K562 (cell line): ENCODE data around the gene CNOT6L. TPM values are rescaled to one million over a fixed set of nuclear protein-coding genes. Genes with fewer than 3 reads are reported as not detected.

ENCODE experiments used
- ATAC-seq: fragments of 200-7000 bp; cut with Tn5 transposase; 3 replicates; pipeline ENCODE4 v1.9.1; 2020; ENCODE audit warnings: moderate library complexity
- BruUV-seq: library from RNA; stranded (reverse); fragments of 400-500 nt; replicated peaks from 2 replicates; lab custom pipeline; 2021; lab: Mats Ljungman, UMichigan
- CTCF ChIA-PET: fragments of 300-600 bp; formaldehyde crosslinking; extraction: SDS; loops from one replicate; lab custom pipeline; 2021; ENCODE audit warnings: low intra/inter-chr PET ratio; lab: Yijun Ruan, JAX
- POLR2A ChIA-PET: fragments of 300-600, 350-650 bp; sonication (Branson Sonifier 250); formaldehyde crosslinking; extraction: SDS; loops from one replicate; lab custom pipeline; 2021; ENCODE audit warnings: antibody characterized with exemption, inconsistent platforms; lab: Yijun Ruan, JAX
- DNase-seq, 4 experiments: peaks; one replicate each; pipeline versions ENCODE4 v3.0.0 to v3.0.0-alpha.2; 2011 to 2018; ENCODE audit warnings: low spot score in 3 of 4, mixed read lengths in 3 of 4; ENCODE audit errors: extremely low read depth in 1 of 4
- FAIRE-seq: peaks from 2 replicates; lab custom pipeline; 2011; peaks lifted over from hg19 to GRCh38; lab: Jason Lieb, UNC
- H2AFZ ChIP-seq: 2 replicates; pipeline ENCODE4 v1.6.0; 2011; ENCODE audit warnings: low read depth, low read length, control low read depth, inconsistent platforms
- H3K27ac ChIP-seq: fragments of 200-600 bp; 3 replicates; pipeline ENCODE4 v1.8.0; 2011; ENCODE audit warnings: low read depth, mild to moderate bottlenecking, control low read depth, inconsistent platforms, low read length, moderate library complexity, mixed read lengths; ENCODE audit errors: extremely low read depth
- H3K27me3 ChIP-seq, 2 experiments: fragments of 300-600 bp in 1 of 2; 2 replicates in 1 of 2; 3 replicates in 1 of 2; pipeline versions ENCODE4 v1.6.0 to v1.8.0; 2011; ENCODE audit warnings: inconsistent platforms in 2 of 2, low read length in 2 of 2, mild to moderate bottlenecking in 1 of 2, mixed read lengths in 1 of 2, moderate library complexity in 1 of 2; ENCODE audit not compliant: control insufficient read depth in 2 of 2, insufficient read depth in 2 of 2
- H3K36me3 ChIP-seq: fragments of 300-600 bp; 3 replicates; pipeline ENCODE4 v1.8.0; 2011; ENCODE audit warnings: mild to moderate bottlenecking, low read length, inconsistent platforms; ENCODE audit not compliant: control insufficient read depth, insufficient read depth
- H3K4me1 ChIP-seq, 2 experiments: fragments of 200-600 bp in 1 of 2; replicated peaks in 1 of 2; 2 replicates in 1 of 2; 3 replicates in 1 of 2; pipeline versions ENCODE4 v1.5.1 to v1.8.0; 2011; ENCODE audit warnings: inconsistent platforms in 2 of 2, low read length in 2 of 2, mild to moderate bottlenecking in 1 of 2, mixed read lengths in 1 of 2, moderate library complexity in 1 of 2; ENCODE audit not compliant: control insufficient read depth in 2 of 2, insufficient read depth in 2 of 2
- H3K4me2 ChIP-seq: 2 replicates; pipeline ENCODE4 v1.6.1; 2011; ENCODE audit warnings: low read length, control low read depth, inconsistent platforms, mixed read lengths; ENCODE audit not compliant: insufficient read depth
- H3K4me3 ChIP-seq: fragments of 200-600 bp; sonication (generic), shearing (Covaris generic); 2 replicates; pipeline ENCODE4 v1.5.1; 2016; ENCODE audit warnings: control low read depth, inconsistent platforms
- H3K79me2 ChIP-seq: fragments of 200-600 bp; 3 replicates; pipeline ENCODE4 v1.8.0; 2011; ENCODE audit warnings: low read length, inconsistent platforms; ENCODE audit not compliant: control insufficient read depth, insufficient read depth
- H3K9ac ChIP-seq, 2 experiments: 2 replicates each; pipeline versions ENCODE4 v1.6.0 to v1.6.1; 2011; ENCODE audit warnings: low read depth in 2 of 2, low read length in 2 of 2, control low read depth in 1 of 2, inconsistent platforms in 1 of 2, mild to moderate bottlenecking in 1 of 2, mixed read lengths in 1 of 2; ENCODE audit not compliant: insufficient read depth in 1 of 2
- H3K9me1 ChIP-seq: one replicate; pipeline ENCODE4 v1.6.0; 2011; ENCODE audit warnings: inconsistent platforms, mild to moderate bottlenecking, low read length, moderate library complexity; ENCODE audit not compliant: control insufficient read depth, insufficient read depth
- H3K9me3 ChIP-seq: replicated peaks from 2 replicates; pipeline ENCODE4 v1.5.1; 2011; ENCODE audit warnings: low read depth, low read length, inconsistent platforms; ENCODE audit not compliant: control insufficient read depth, insufficient read depth
- H4K20me1 ChIP-seq: replicated peaks from 2 replicates; pipeline ENCODE4 v1.6.1; 2011; ENCODE audit warnings: low read length, inconsistent platforms, mixed read lengths; ENCODE audit not compliant: control insufficient read depth, insufficient read depth
- ATF7 ChIP-seq: fragments of 450-650 bp; IDR thresholded peaks from 2 replicates; pipeline ENCODE4 v1.7.1; 2014; ENCODE audit warnings: mild to moderate bottlenecking, moderate library complexity
- CREM ChIP-seq: IDR thresholded peaks from 2 replicates; pipeline ENCODE4 v1.6.1; 2014; ENCODE audit warnings: antibody characterized with exemption, low read depth
- FOSL1 ChIP-seq: fragments of 200-800 bp; sonication (Bioruptor generic); conservative IDR thresholded peaks from 2 replicates; pipeline ENCODE4 v1.6.1; 2016; ENCODE audit warnings: missing genetic modification characterization, missing compliant biosample characterization
- FOXP1 ChIP-seq: sonication (generic); formaldehyde crosslinking; IDR thresholded peaks from 2 replicates; pipeline ENCODE4 v1.8.0; 2022; ENCODE audit warnings: mild to moderate bottlenecking, missing genetic modification reagents
- GABPB1 ChIP-seq: sonication (generic); formaldehyde crosslinking; IDR thresholded peaks from 2 replicates; pipeline ENCODE4 v1.8.0; 2022; ENCODE audit warnings: mild to moderate bottlenecking, missing genetic modification reagents
- GATAD2B ChIP-seq: fragments of 450-650 bp; IDR thresholded peaks from 2 replicates; pipeline ENCODE4 v1.6.1; 2017; ENCODE audit warnings: mild to moderate bottlenecking, borderline replicate concordance
- GTF2B ChIP-seq: IDR thresholded peaks from 2 replicates; pipeline ENCODE4 v1.6.1; 2011; ENCODE audit not compliant: insufficient read length; ENCODE audit errors: extremely low read depth
- MEIS2 ChIP-seq: fragments of 450-650 bp; IDR thresholded peaks from 2 replicates; pipeline ENCODE4 v1.6.1; 2014; ENCODE audit warnings: mild to moderate bottlenecking; ENCODE audit not compliant: partially characterized antibody
- NFE2L1 ChIP-seq: fragments of 450-650 bp; IDR thresholded peaks from 2 replicates; pipeline ENCODE4 v1.6.1; 2016; ENCODE audit warnings: missing genetic modification characterization, low read depth, mild to moderate bottlenecking, missing compliant biosample characterization, moderate library complexity, borderline replicate concordance
- NR3C1 ChIP-seq: sonication (generic); formaldehyde crosslinking; IDR thresholded peaks from 2 replicates; pipeline ENCODE4 v1.8.1; 2022; ENCODE audit warnings: missing genetic modification reagents
- NR4A1 ChIP-seq, 2 experiments: fragments of 250-450 bp in 1 of 2; fragments of 450-650 bp in 1 of 2; sonication (Bioruptor Pico) in 1 of 2; IDR thresholded peaks; 2 replicates each; pipeline versions ENCODE4 v1.4.0 to v1.6.1; 2016 to 2020; ENCODE audit warnings: mild to moderate bottlenecking in 2 of 2, missing compliant biosample characterization in 1 of 2, missing genetic modification characterization in 1 of 2, moderate library complexity in 1 of 2
- POU5F1 ChIP-seq: fragments of 150-350 bp; IDR thresholded peaks from 2 replicates; pipeline ENCODE4 v1.6.1; 2014; ENCODE audit warnings: borderline replicate concordance, low read length, low read depth, mild to moderate bottlenecking; ENCODE audit not compliant: partially characterized antibody
- RB1 ChIP-seq: fragments of 450-650 bp; IDR thresholded peaks from 2 replicates; pipeline ENCODE4 v1.6.1; 2017; ENCODE audit warnings: low read depth, mild to moderate bottlenecking
- RBBP5 ChIP-seq: fragments of 200-600 bp; sonication (generic); IDR thresholded peaks from 2 replicates; pipeline ENCODE4 v1.6.1; 2012; ENCODE audit warnings: borderline replicate concordance, mild to moderate bottlenecking, low read length, control low read depth, inconsistent platforms; ENCODE audit not compliant: insufficient read depth, poor library complexity, severe bottlenecking
- RNF2 ChIP-seq: sonication (generic); IDR thresholded peaks from 2 replicates; pipeline ENCODE4 v1.6.1; 2016
- SIN3A ChIP-seq, 2 experiments: fragments of 150-350 bp in 1 of 2; IDR thresholded peaks; 2 replicates each; pipeline ENCODE4 v1.6.1; 2011 to 2016; ENCODE audit warnings: borderline replicate concordance in 2 of 2, low read depth in 2 of 2, low read length in 2 of 2, mild to moderate bottlenecking in 2 of 2, moderate library complexity in 2 of 2; ENCODE audit not compliant: control insufficient read depth in 1 of 2
- SMAD1 ChIP-seq: fragments of 150-350 bp; IDR thresholded peaks from 2 replicates; pipeline ENCODE4 v1.6.1; 2014; ENCODE audit warnings: low read length, low read depth; ENCODE audit not compliant: partially characterized antibody
- SP1 ChIP-seq: sonication (generic); formaldehyde crosslinking; IDR thresholded peaks from 2 replicates; pipeline ENCODE4 v1.8.1; 2022; ENCODE audit warnings: mild to moderate bottlenecking, missing genetic modification reagents
- TCF7L2 ChIP-seq: fragments of 150-350 bp; IDR thresholded peaks from 2 replicates; pipeline ENCODE4 v1.6.1; 2016; ENCODE audit warnings: low read depth, mild to moderate bottlenecking, low read length, moderate library complexity
- ZNF445 ChIP-seq: fragments of 250-450 bp; sonication (Bioruptor Pico); IDR thresholded peaks from 2 replicates; pipeline ENCODE4 v1.4.0; 2020; ENCODE audit warnings: low read depth, mild to moderate bottlenecking, moderate library complexity
- WGBS: fragments of 100-300 bp; shearing (Covaris generic); methylation state at CpG from one replicate; pipeline ENCODE4 v1.1.6; 2016; ENCODE audit warnings: low coverage, mixed read lengths; ENCODE audit not compliant: insufficient coverage; ENCODE audit errors: missing lambda C conversion rate; 5-methylcytosine and 5-hydroxymethylcytosine counted together
- in situ Hi-C: fragments of 300-500 bp; cut with MboI; formaldehyde crosslinking; loops from 4 replicates; pipeline ENCODE4 v1.15.0; 2018; ENCODE audit warnings: inconsistent platforms, mixed read lengths
- intact Hi-C: fragments of 100-400 bp; cut with micrococcal nuclease; formaldehyde crosslinking; loops from 2 replicates; pipeline ENCODE4 v1.14.2; 2022
- polyA plus RNA-seq, 8 experiments: library from polyadenylated mRNA; depleted of rRNA in 4 of 8; stranded (reverse) in 5 of 8; unstranded in 3 of 8; fragments of >200 nt; fragmentation: Nextera tagmentation in 2 of 8; fragmentation: Illumina TruSeq in 1 of 8; extraction: Ambion mirVana in 2 of 8; extraction: Trizol in 1 of 8; gene quantifications; 2 replicates each; pipeline versions ENCODE4 v1.2.1 to v1.2.3, GENCODE V29; 2011 to 2014; ENCODE audit warnings: inconsistent platforms in 1 of 8, missing spikeins in 1 of 8
- total RNA-seq, 7 experiments: library from RNA; depleted of rRNA in 6 of 7; stranded (reverse); fragments of >200 nt in 6 of 7; fragmentation: Illumina TruSeq in 2 of 7; extraction: Trizol in 2 of 7; gene quantifications; 2 replicates each; pipeline versions ENCODE4 v1.2.1 to v1.2.3, GENCODE V29; 2011 to 2021; ENCODE audit warnings: low replicate concordance in 1 of 7
- TF ChIP-seq, protein P1 (sequence below): sonication (generic); formaldehyde crosslinking; IDR thresholded peaks from 2 replicates; pipeline ENCODE4 v1.9.0; 2022; ENCODE audit warnings: mild to moderate bottlenecking, missing genetic modification reagents

The CNOT6L gene
- total and polyA plus RNA-seq, 9 of the 15 experiments (the other 6 are each of a cell fraction or from before 2014, with no cell fraction given) = 3.7 to 27.9 (median 6.5) TPM

DNA sequence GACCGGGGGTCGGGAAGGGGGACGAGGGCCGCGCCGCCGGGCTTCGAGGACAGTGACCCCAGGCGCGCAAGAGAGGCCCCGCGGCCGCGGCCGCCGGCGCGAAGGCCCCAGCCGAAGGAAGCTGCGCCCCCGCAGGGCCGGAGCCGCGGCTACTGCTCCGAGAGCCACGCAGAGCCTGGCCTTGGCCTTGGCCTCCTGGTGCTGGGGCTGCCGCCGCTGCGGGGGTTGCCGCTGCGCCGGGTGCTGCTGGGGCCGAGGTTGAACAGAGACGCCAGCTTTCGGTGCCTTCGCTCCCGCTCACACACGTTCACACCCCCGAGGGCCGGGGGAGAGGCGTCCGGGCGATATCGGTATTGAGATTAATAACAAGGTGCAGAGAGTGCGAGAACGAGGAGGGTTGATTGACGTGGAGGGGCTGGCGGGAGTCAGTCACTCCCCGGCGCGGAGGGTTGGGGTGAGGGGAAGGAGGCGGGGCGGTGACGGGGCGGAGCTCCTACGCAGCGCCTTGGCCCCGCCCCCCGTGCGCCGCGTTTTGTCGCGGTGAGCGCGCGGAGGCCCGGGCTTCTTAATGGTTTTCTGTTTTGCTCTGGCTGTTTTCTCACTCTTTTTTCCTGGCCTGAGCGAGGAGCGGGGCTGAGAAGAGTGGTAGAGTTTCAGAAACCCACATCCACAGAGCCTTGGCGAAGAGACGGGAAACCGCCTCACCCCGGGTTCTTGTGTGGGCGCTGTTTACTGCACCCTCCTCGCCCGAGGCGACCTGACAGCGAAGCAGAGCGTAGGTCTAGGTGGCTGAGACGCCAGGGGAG lies 878 bp upstream of the CNOT6L start:
- in situ Hi-C loops (no loop called here), intact Hi-C loops (loop anchor here (10.0 kb wide), 1 partner anchor 75 kb away; no protein-coding TSS in a partner anchor)
- peaks cover 54% of the 10 kb centered on the region for H3K79me2 ChIP-seq
- H3K27me3 ChIP-seq = no peaks in the 10 kb centered on the region
- peak; percentile 93 to 94 (median 94) for DNase-seq
- no peaks in the 10 kb centered on the region for H3K9me1 ChIP-seq
- ChIA-PET CTCF (no interaction called here), POLR2A (interaction anchor here (0.6 to 3.5 kb wide), 11 partner anchors 9 to 1290 kb away, joined by 3 to 22 read pairs (median 4); partner anchors contain the start of gene MRPL1)
- BruUV-seq = no TSS peak
- peak overlapping the region; percentile 87 for H3K4me2 ChIP-seq
- under 1% methylated on average over 46 of the region's 81 CpGs for WGBS
- ATAC-seq = peak; percentile 87
- peak overlapping the region; percentile 84 to 97 for H3K9ac ChIP-seq
- no peaks in the 10 kb centered on the region; the same call in 2 of the 3 replicates for H3K36me3 ChIP-seq
- peaks cover 6% of the 10 kb centered on the region; the same call in 1 of the 2 replicates for H4K20me1 ChIP-seq
- H3K4me3 ChIP-seq = peak overlapping the region; percentile 66
- peak overlapping the region; percentile 87 for H3K27ac ChIP-seq
- peak overlapping the region; percentile 96 for H2AFZ ChIP-seq
- peak; percentile 74 for FAIRE-seq
- no peaks in the 10 kb centered on the region for H3K9me3 ChIP-seq
- peaks cover 10 to 15% of the 10 kb centered on the region in 2 experiments; a peak in 4 of 5 replicates for H3K4me1 ChIP-seq
- TF ChIP-seq GTF2B = no peak
- TF ChIP-seq NR4A1 (CRISPR knock-in tag; IDR thresholded peaks at IDR 0.05) = 0 out of 2 replicates have a peak, but pooled peaks have one; percentile 71
- TF ChIP-seq NR4A1 (tag; IDR thresholded peaks at IDR 0.05) = no peak
- TF ChIP-seq TCF7L2 = no peak
- peak; percentile 84 for TF ChIP-seq MEIS2
- TF ChIP-seq RB1 = peak; percentile 59; the same call in 1 of the 2 replicates
- TF ChIP-seq FOXP1 = peak; percentile 64
- no peak for TF ChIP-seq NFE2L1 (tag)
- peak; percentile 62; the same call in 1 of the 2 replicates for TF ChIP-seq ATF7
- peak; percentile 70 for TF ChIP-seq GABPB1 (CRISPR knock-in tag)
- no peak for TF ChIP-seq ZNF445 (CRISPR knock-in tag)
- TF ChIP-seq RBBP5 = peak; percentile 93
- TF ChIP-seq GATAD2B = 0 out of 2 replicates have a peak, but pooled peaks have one; percentile 32
- TF ChIP-seq FOSL1 (tag) = no peak; the same call in 1 of the 2 replicates
- TF ChIP-seq RNF2 = peak; percentile 36; the same call in 1 of the 2 replicates
- TF ChIP-seq SP1 (CRISPR knock-in tag) = peak; percentile 28
- TF ChIP-seq NR3C1 = no peak
- peak in 1 of 2 experiments; percentile 28; a peak in 1 of 4 replicates for TF ChIP-seq SIN3A (IDR thresholded peaks at IDR 0.05; ENCODE audit: borderline replicate concordance in 2 of 2, control insufficient read depth in 1 of 2, low read depth in 2 of 2, low read length in 2 of 2)
- TF ChIP-seq, protein P1, sequence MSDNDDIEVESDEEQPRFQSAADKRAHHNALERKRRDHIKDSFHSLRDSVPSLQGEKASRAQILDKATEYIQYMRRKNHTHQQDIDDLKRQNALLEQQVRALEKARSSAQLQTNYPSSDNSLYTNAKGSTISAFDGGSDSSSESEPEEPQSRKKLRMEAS (CRISPR knock-in tag) = peak; percentile 50; the same call in 1 of the 2 replicates
- TF ChIP-seq CREM = peak; percentile 80
- peak; percentile 11 for TF ChIP-seq POU5F1
- peak; percentile 34 for TF ChIP-seq SMAD1
